H1 (cell line): ENCODE measurements around the gene PCGF3. TPM values are rescaled to one million over a fixed set of nuclear protein-coding genes. Genes with fewer than 3 reads are reported as not detected.

Source experiments
- BCL11A ChIP-seq, 2 experiments: IDR thresholded peaks; one replicate each; pipeline ENCODE4 v1.6.1; 2011; ENCODE audit warnings: low read depth in 2 of 2, low read length in 2 of 2, mild to moderate bottlenecking in 2 of 2
- BRCA1 ChIP-seq: IDR thresholded peaks from 2 replicates; pipeline ENCODE4 v1.6.1; 2012; ENCODE audit warnings: low read depth, low read length, improper control_type of control experiment
- CBX5 ChIP-seq: fragments of 300-800, 300-1000 bp; sonication (generic); IDR thresholded peaks from 2 replicates; pipeline ENCODE4 v1.7.1; 2016; ENCODE audit warnings: antibody characterized with exemption, low read length, low read depth
- CBX8 ChIP-seq: fragments of 300-800, 300-1000 bp; sonication (generic); IDR thresholded peaks from 2 replicates; pipeline ENCODE4 v1.7.1; 2016; ENCODE audit warnings: low read depth, low read length, borderline replicate concordance
- CHD1 ChIP-seq: IDR thresholded peaks from 2 replicates; pipeline ENCODE4 v1.6.1; 2012; ENCODE audit warnings: low read depth, low read length, improper control_type of control experiment
- CHD2 ChIP-seq: IDR thresholded peaks from 2 replicates; pipeline ENCODE4 v1.6.1; 2012; ENCODE audit warnings: low read length, improper control_type of control experiment
- CREB1 ChIP-seq: IDR thresholded peaks from 2 replicates; pipeline ENCODE4 v1.6.1; 2012; ENCODE audit warnings: inconsistent platforms
- CTBP2 ChIP-seq: IDR thresholded peaks from 2 replicates; pipeline ENCODE4 v1.7.0; 2011; ENCODE audit warnings: borderline replicate concordance, mild to moderate bottlenecking, moderate library complexity, mixed read lengths, low read length; ENCODE audit not compliant: insufficient read depth, insufficient read length
- CTCF ChIP-seq, 3 experiments: IDR thresholded peaks; 1 replicate in 2 of 3; 2 replicates in 1 of 3; pipeline versions ENCODE4 v1.5.1 to v1.6.1; 2011; ENCODE audit warnings: low read length in 3 of 3, mild to moderate bottlenecking in 3 of 3, inconsistent platforms in 2 of 3, low read depth in 1 of 3, moderate library complexity in 1 of 3; ENCODE audit not compliant: insufficient read depth in 1 of 3; ENCODE audit errors: control extremely low read depth in 1 of 3
- EGR1 ChIP-seq: IDR thresholded peaks from 2 replicates; pipeline ENCODE4 v1.6.1; 2011; ENCODE audit warnings: low read depth, low read length, borderline replicate concordance
- GABPA ChIP-seq: IDR thresholded peaks from 2 replicates; pipeline ENCODE4 v1.6.1; 2011; ENCODE audit warnings: mild to moderate bottlenecking, low read length, moderate library complexity, borderline replicate concordance; ENCODE audit not compliant: insufficient read depth
- GTF2F1 ChIP-seq: IDR thresholded peaks from 2 replicates; pipeline ENCODE4 v1.6.1; 2012; ENCODE audit warnings: low read depth, low read length, improper control_type of control experiment, borderline replicate concordance
- HDAC6 ChIP-seq: IDR thresholded peaks from one replicate; pipeline ENCODE4 v1.7.1; 2012; ENCODE audit warnings: low read depth, mild to moderate bottlenecking, inconsistent platforms, low read length, moderate library complexity
- JUN ChIP-seq: IDR thresholded peaks from 2 replicates; pipeline ENCODE4 v1.6.1; 2011; ENCODE audit warnings: low read depth, mild to moderate bottlenecking, improper control_type of control experiment, low read length
- KDM1A ChIP-seq: fragments of 200-600, 300-600 bp; sonication (generic); IDR thresholded peaks from 2 replicates; pipeline ENCODE4 v1.7.1; 2016; ENCODE audit warnings: mild to moderate bottlenecking, low read length, borderline replicate concordance
- RAD21 ChIP-seq, 2 experiments: IDR thresholded peaks in 1 of 2; conservative IDR thresholded peaks in 1 of 2; 2 replicates each; pipeline ENCODE4 v1.6.1; 2011; ENCODE audit warnings: low read depth in 2 of 2, low read length in 2 of 2, improper control_type of control experiment in 1 of 2, inconsistent platforms in 1 of 2, mild to moderate bottlenecking in 1 of 2, moderate library complexity in 1 of 2
- SIN3A ChIP-seq, 2 experiments: IDR thresholded peaks in 1 of 2; conservative IDR thresholded peaks in 1 of 2; 2 replicates each; pipeline ENCODE4 v1.6.1; 2011 to 2012; ENCODE audit warnings: low read length in 2 of 2, improper control_type of control experiment in 1 of 2, low read depth in 1 of 2, mild to moderate bottlenecking in 1 of 2
- SIRT6 ChIP-seq: IDR thresholded peaks from one replicate; pipeline ENCODE4 v1.7.1; 2012; ENCODE audit warnings: low read length, inconsistent platforms
- SRF ChIP-seq: IDR thresholded peaks from 2 replicates; pipeline ENCODE4 v1.6.1; 2011; ENCODE audit warnings: mild to moderate bottlenecking, low read depth, low read length, moderate library complexity
- SUZ12 ChIP-seq: fragments of 200-600 bp; sonication (generic); IDR thresholded peaks from 2 replicates; pipeline ENCODE4 v1.6.1; 2012; ENCODE audit warnings: mild to moderate bottlenecking, inconsistent platforms, low read length, moderate library complexity, mixed read lengths
- TBP ChIP-seq: IDR thresholded peaks from 2 replicates; pipeline ENCODE4 v1.6.1; 2011; ENCODE audit warnings: low read depth, low read length, improper control_type of control experiment
- polyA plus RNA-seq, 7 experiments: library from polyadenylated mRNA; depleted of rRNA in 3 of 7; stranded (reverse) in 5 of 7; unstranded in 2 of 7; fragments of >200 nt in 5 of 7; fragments of 200-250 nt in 2 of 7; gene quantifications; 1 replicate in 5 of 7; 2 replicates in 1 of 7; 4 replicates in 1 of 7; pipeline versions ENCODE4 v1.2.1 to v1.2.3, GENCODE V29; 2011 to 2013; ENCODE audit warnings: missing spikeins in 2 of 7, mixed read lengths in 2 of 7
- total RNA-seq: library from RNA; stranded (reverse); fragmentation: NEBNext Ultra II Directional; extraction: Animal tissue kit (Norgen Biotek cat#: 25700); gene quantifications from 2 replicates; pipeline ENCODE4 v1.2.1, GENCODE V29; 2021

PCGF3 gene
- total and polyA plus RNA-seq, 2 of the 8 experiments (the other 6 are each of a cell fraction or from before 2014, with no cell fraction given), result 52.7 to 52.9 TPM

GRCh38 chr4:674172-675035 is 31.2 kb upstream of the PCGF3 start, which contains the start of the genes ATP5ME and MYL5 (continued):
- peak; percentile 45; the same call in 1 of the 2 replicates for TF ChIP-seq BRCA1
- no peak for TF ChIP-seq CBX8
- TF ChIP-seq BCL11A (IDR thresholded peaks at IDR 0.05; ENCODE audit: low read depth in 2 of 2, low read length in 2 of 2), result no peak
- peak; percentile 46 to 50; a peak in 3 of 4 replicates for TF ChIP-seq RAD21 (IDR thresholded peaks at IDR 0.05 in 1 of 2, conservative IDR thresholded peaks at IDR 0.05 in 1 of 2; ENCODE audit: low read depth in 2 of 2, low read length in 2 of 2)
- peak; percentile 79 for TF ChIP-seq CHD2
- peak in 1 of 2 experiments; percentile 64; a peak in 2 of 4 replicates for TF ChIP-seq SIN3A (conservative IDR thresholded peaks at IDR 0.05 in 1 of 2, IDR thresholded peaks at IDR 0.05 in 1 of 2; ENCODE audit: low read depth in 1 of 2, low read length in 2 of 2)
- peak; percentile 72; the same call in 1 of the 2 replicates for TF ChIP-seq EGR1
- TF ChIP-seq SUZ12, result no peak
- no peak for TF ChIP-seq CBX5
- peak in 2 of 3 experiments; percentile 87 to 99; a peak in 3 of 4 replicates for TF ChIP-seq CTCF (IDR thresholded peaks at IDR 0.05; ENCODE audit: control extremely low read depth in 1 of 3, insufficient read depth in 1 of 3, low read depth in 1 of 3, low read length in 3 of 3)
- TF ChIP-seq CREB1, result peak; percentile 95
- peak; percentile 93 for TF ChIP-seq GABPA
- no peak for TF ChIP-seq SRF
- TF ChIP-seq CHD1, result no peak
- peak; percentile 56; the same call in 1 of the 2 replicates for TF ChIP-seq GTF2F1
- TF ChIP-seq TBP, result peak; percentile 75
- no peak for TF ChIP-seq KDM1A
- peak; percentile 49; the same call in 1 of the 2 replicates for TF ChIP-seq JUN
- no peak for TF ChIP-seq HDAC6
- no peak for TF ChIP-seq SIRT6
- no peak for TF ChIP-seq CTBP2
